ENCODE results near the gene PFDN1. TPM values are rescaled to one million over a fixed set of nuclear protein-coding genes. Genes with fewer than 3 reads are reported as not detected.

PFDN1 gene
- polyA plus RNA-seq, 1 donor (not counting 4 experiments of a cell fraction or from before 2014, with no cell fraction given), result 79.0 TPM

- Histone ChIP-seq H3K4me2 (ENCODE audit: control insufficient read depth, extremely low read depth, insufficient read depth, low read depth, low read length) (no peak overlapping the region), H3K27me3 (ENCODE audit: control insufficient read depth, extremely low read depth, insufficient read depth, low read length) (no peaks in the 10 kb centered on the region), H2AFZ (ENCODE audit: control insufficient read depth, low read length) (no peak overlapping the region), H4K20me1 (ENCODE audit: control insufficient read depth, extremely low read depth, insufficient read depth, low read length) (no peaks in the 10 kb centered on the region), H3K36me3 (ENCODE audit: control insufficient read depth in 2 of 2, extremely low read depth in 1 of 2, insufficient read depth in 2 of 2, low read length in 2 of 2) (no peaks in the 10 kb centered on the region), H3K9ac (ENCODE audit: control insufficient read depth, extremely low read depth, insufficient read depth, low read length) (no peak overlapping the region), H3K4me1 (ENCODE audit: control insufficient read depth, extremely low read depth, insufficient read depth, low read length) (peaks cover 3% of the 10 kb centered on the region), H3K79me2 (ENCODE audit: control insufficient read depth, insufficient read depth, low read length) (peaks cover 77% of the 10 kb centered on the region), H3K9me3 (ENCODE audit: control insufficient read depth, low read depth, low read length) (no peaks in the 10 kb centered on the region), H3K4me3 (ENCODE audit: control insufficient read depth in 2 of 3, extremely low read depth in 1 of 3, insufficient read depth in 2 of 3, low read depth in 1 of 3, low read length in 3 of 3) (no peak overlapping the region), H3K27ac (ENCODE audit: control insufficient read depth, insufficient read depth, low read length) (no peak overlapping the region), H3K9me1 (ENCODE audit: control insufficient read depth, extremely low read depth, insufficient read depth, low read length) (peaks cover 2% of the 10 kb centered on the region)
- TF ChIP-seq CTCF (optimal IDR thresholded peaks at IDR 0.05 in 1 of 3, IDR thresholded peaks at IDR 0.05 in 1 of 3, conservative IDR thresholded peaks at IDR 0.05 in 1 of 3; ENCODE audit: extremely low read depth in 1 of 3, insufficient read depth in 2 of 3, low read length in 3 of 3) (no peak), EZH2 (IDR thresholded peaks at IDR 0.05; ENCODE audit: low read length) (no peak)
- dilution Hi-C loops (cut with MboI; ENCODE audit: extremely low pct_ligation_motif_present, low sequenced_read_pairs), result no loop called here
- FAIRE-seq, result no peak
- DNase-seq (ENCODE audit: low read depth, low spot score), result no peak
Observed at GRCh38 chr5:140287801-140288521, 14.9 kb downstream of the PFDN1 start.

DNA sequence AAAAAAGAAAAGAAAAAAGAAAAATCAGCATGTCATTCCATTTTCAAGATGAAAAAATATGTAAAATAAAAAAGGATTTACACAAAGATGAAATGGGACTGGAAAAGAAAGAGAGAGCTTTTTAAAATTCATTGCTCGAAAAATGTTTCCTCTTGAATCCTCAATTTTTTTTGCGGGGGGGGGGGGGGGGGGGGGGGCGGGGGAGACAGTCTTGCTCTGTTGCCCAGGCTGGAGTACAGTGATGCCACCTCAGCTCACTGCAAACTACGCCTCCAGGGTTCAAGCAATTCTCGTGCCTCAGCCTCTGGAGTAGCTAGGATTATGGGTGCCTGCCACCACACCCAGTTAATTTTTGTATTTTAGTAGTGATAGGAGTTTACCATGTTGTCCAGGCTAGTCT lies 16.5 kb downstream of the PFDN1 start:
- Histone ChIP-seq H3K4me1 (ENCODE audit: control insufficient read depth, extremely low read depth, insufficient read depth, low read length) (no peaks in the 10 kb centered on the region), H2AFZ (ENCODE audit: control insufficient read depth, low read length) (no peak overlapping the region), H3K79me2 (ENCODE audit: control insufficient read depth, insufficient read depth, low read length) (peaks cover 68% of the 10 kb centered on the region), H3K9me1 (ENCODE audit: control insufficient read depth, extremely low read depth, insufficient read depth, low read length) (no peaks in the 10 kb centered on the region), H3K9ac (ENCODE audit: control insufficient read depth, extremely low read depth, insufficient read depth, low read length) (no peak overlapping the region), H3K9me3 (ENCODE audit: control insufficient read depth, low read depth, low read length) (no peaks in the 10 kb centered on the region), H3K4me3 (ENCODE audit: control insufficient read depth in 2 of 3, extremely low read depth in 1 of 3, insufficient read depth in 2 of 3, low read depth in 1 of 3, low read length in 3 of 3) (no peak overlapping the region), H3K4me2 (ENCODE audit: control insufficient read depth, extremely low read depth, insufficient read depth, low read depth, low read length) (no peak overlapping the region), H3K27ac (ENCODE audit: control insufficient read depth, insufficient read depth, low read length) (no peak overlapping the region), H3K27me3 (ENCODE audit: control insufficient read depth, extremely low read depth, insufficient read depth, low read length) (no peaks in the 10 kb centered on the region), H3K36me3 (ENCODE audit: control insufficient read depth in 2 of 2, extremely low read depth in 1 of 2, insufficient read depth in 2 of 2, low read length in 2 of 2) (no peaks in the 10 kb centered on the region), H4K20me1 (ENCODE audit: control insufficient read depth, extremely low read depth, insufficient read depth, low read length) (no peaks in the 10 kb centered on the region)
- DNase-seq (ENCODE audit: low read depth, low spot score), result no peak
- dilution Hi-C loops (cut with MboI; ENCODE audit: extremely low pct_ligation_motif_present, low sequenced_read_pairs), result no loop called here
- TF ChIP-seq CTCF (optimal IDR thresholded peaks at IDR 0.05 in 1 of 3, IDR thresholded peaks at IDR 0.05 in 1 of 3, conservative IDR thresholded peaks at IDR 0.05 in 1 of 3; ENCODE audit: extremely low read depth in 1 of 3, insufficient read depth in 2 of 3, low read length in 3 of 3) (no peak), EZH2 (IDR thresholded peaks at IDR 0.05; ENCODE audit: low read length) (no peak)
- FAIRE-seq, result no peak

Data from keratinocyte (primary cell).